Effector memory CD4-positive, alpha-beta T cell (primary cell): ENCODE data around the gene MYT1.

Experiments used
- DNase-seq, 3 donors: peaks; one replicate each; pipeline ENCODE4 v3.0.0-alpha.2; 2020
- H3K27ac ChIP-seq: 2 replicates; pipeline ENCODE4 v1.7.0; 2013; ENCODE audit warnings: mild to moderate bottlenecking, low read length, moderate library complexity; ENCODE audit not compliant: insufficient read depth, poor library complexity, severe bottlenecking
- H3K27me3 ChIP-seq: replicated peaks from 2 replicates; pipeline ENCODE4 v1.7.0; 2013; ENCODE audit warnings: mild to moderate bottlenecking, low read length; ENCODE audit not compliant: insufficient read depth, control insufficient read depth, poor library complexity, severe bottlenecking
- H3K36me3 ChIP-seq: 2 replicates; pipeline ENCODE4 v1.7.0; 2013; ENCODE audit warnings: mild to moderate bottlenecking, low read length, moderate library complexity; ENCODE audit not compliant: control insufficient read depth, insufficient read depth
- H3K4me1 ChIP-seq: 2 replicates; pipeline ENCODE4 v1.7.0; 2013; ENCODE audit warnings: low read length, mild to moderate bottlenecking; ENCODE audit not compliant: control insufficient read depth, insufficient read depth, poor library complexity, severe bottlenecking
- H3K4me3 ChIP-seq: 2 replicates; pipeline ENCODE4 v1.7.0; 2013; ENCODE audit warnings: low read length, low read depth, mild to moderate bottlenecking; ENCODE audit not compliant: insufficient read depth, poor library complexity, severe bottlenecking
- H3K9me3 ChIP-seq: 2 replicates; pipeline ENCODE4 v1.7.0; 2013; ENCODE audit warnings: mild to moderate bottlenecking, low read length, moderate library complexity; ENCODE audit not compliant: control insufficient read depth

Gene MYT1

GRCh38 chr20:64146936-64147477, 17.2 kb upstream of the MYT1 start:
- Histone ChIP-seq H3K4me3 (no peak overlapping the region), H3K4me1 (no peaks in the 10 kb centered on the region), H3K27ac (no peak overlapping the region), H3K36me3 (no peaks in the 10 kb centered on the region), H3K9me3 (peaks cover 4% of the 10 kb centered on the region), H3K27me3 (no peaks in the 10 kb centered on the region)
- no peak for DNase-seq

GRCh38 chr20:64148581-64148980, 15.7 kb upstream of the MYT1 start:
- DNase-seq, result no peak
- no peak overlapping the region for H3K27ac ChIP-seq
- H3K9me3 ChIP-seq, result peaks cover 4% of the 10 kb centered on the region
- H3K4me1 ChIP-seq, result no peaks in the 10 kb centered on the region
- H3K36me3 ChIP-seq, result no peaks in the 10 kb centered on the region
- no peak overlapping the region for H3K4me3 ChIP-seq
- no peaks in the 10 kb centered on the region for H3K27me3 ChIP-seq

GRCh38 chr20:64149141-64149540, 15.1 kb upstream of the MYT1 start:
- H3K27me3 ChIP-seq, result no peaks in the 10 kb centered on the region
- no peak overlapping the region for H3K27ac ChIP-seq
- H3K4me3 ChIP-seq, result no peak overlapping the region
- no peaks in the 10 kb centered on the region for H3K4me1 ChIP-seq
- peaks cover 4% of the 10 kb centered on the region for H3K9me3 ChIP-seq
- H3K36me3 ChIP-seq, result no peaks in the 10 kb centered on the region
- DNase-seq, result no peak

- Histone ChIP-seq H3K36me3 (no peaks in the 10 kb centered on the region), H3K9me3 (peaks cover 4% of the 10 kb centered on the region), H3K27me3 (no peaks in the 10 kb centered on the region), H3K4me1 (no peaks in the 10 kb centered on the region), H3K4me3 (no peak overlapping the region), H3K27ac (no peak overlapping the region)
- DNase-seq, result no peak
Measured at GRCh38 chr20:64149809-64150560, 14.3 kb upstream of the MYT1 start.

- no peaks in the 10 kb centered on the region for H3K36me3 ChIP-seq
Measured at GRCh38 chr20:64150756-64151632, 13.3 kb upstream of the MYT1 start.

GRCh38 chr20:64151633-64152530, 12.4 kb upstream of the MYT1 start:
- no peaks in the 10 kb centered on the region for H3K27me3 ChIP-seq
- H3K4me3 ChIP-seq, result no peak overlapping the region
- no peaks in the 10 kb centered on the region for H3K9me3 ChIP-seq
- DNase-seq, result no peak
- no peak overlapping the region for H3K27ac ChIP-seq
- no peaks in the 10 kb centered on the region for H3K4me1 ChIP-seq
- no peaks in the 10 kb centered on the region for H3K36me3 ChIP-seq

More at GRCh38 chr20:64150756-64151632, 13.3 kb upstream of the MYT1 start:
- Histone ChIP-seq H3K9me3 (no peaks in the 10 kb centered on the region), H3K27me3 (no peaks in the 10 kb centered on the region), H3K4me3 (no peak overlapping the region), H3K27ac (no peak overlapping the region), H3K4me1 (no peaks in the 10 kb centered on the region)
- DNase-seq, result no peak

GRCh38 chr20:64152906-64153305, 11.3 kb upstream of the MYT1 start:
- no peaks in the 10 kb centered on the region for H3K36me3 ChIP-seq
- no peaks in the 10 kb centered on the region for H3K9me3 ChIP-seq
- no peak overlapping the region for H3K4me3 ChIP-seq
- DNase-seq, result no peak
- H3K4me1 ChIP-seq, result no peaks in the 10 kb centered on the region
- H3K27ac ChIP-seq, result no peak overlapping the region
- no peaks in the 10 kb centered on the region for H3K27me3 ChIP-seq

GRCh38 chr20:64153410-64153809, 10.8 kb upstream of the MYT1 start:
- DNase-seq, result no peak
- H3K9me3 ChIP-seq, result no peaks in the 10 kb centered on the region
- H3K4me1 ChIP-seq, result no peaks in the 10 kb centered on the region
- H3K27me3 ChIP-seq, result no peaks in the 10 kb centered on the region
- H3K4me3 ChIP-seq, result no peak overlapping the region
- no peak overlapping the region for H3K27ac ChIP-seq
- H3K36me3 ChIP-seq, result no peaks in the 10 kb centered on the region

- Histone ChIP-seq H3K9me3 (no peaks in the 10 kb centered on the region), H3K4me3 (no peak overlapping the region), H3K4me1 (no peaks in the 10 kb centered on the region), H3K36me3 (no peaks in the 10 kb centered on the region), H3K27ac (no peak overlapping the region), H3K27me3 (no peaks in the 10 kb centered on the region)
- no peak for DNase-seq
Measured at GRCh38 chr20:64153861-64154589, 10.2 kb upstream of the MYT1 start.
